Trophoblast cell (in vitro differentiated cells and primary cell): ENCODE measurements around the gene GALR2. TPM values are rescaled to one million over a fixed set of nuclear protein-coding genes. Genes with fewer than 3 reads are reported as not detected.

Experiments
- DNase-seq, 2 donors: peaks; one replicate each; pipeline ENCODE4 v3.0.0-alpha.2; 2016
- H2AFZ ChIP-seq: 2 replicates; pipeline ENCODE4 v1.6.1; 2013; ENCODE audit warnings: low read length, moderate library complexity, mild to moderate bottlenecking; ENCODE audit not compliant: insufficient read depth, poor library complexity
- H2AK5ac ChIP-seq: 2 replicates; pipeline ENCODE4 v1.6.1; 2013; ENCODE audit warnings: mild to moderate bottlenecking, low read length
- H2BK120ac ChIP-seq: 2 replicates; pipeline ENCODE4 v1.6.1; 2013; ENCODE audit warnings: low read length, mild to moderate bottlenecking, moderate library complexity; ENCODE audit not compliant: insufficient read depth, poor library complexity
- H2BK12ac ChIP-seq: 2 replicates; pipeline ENCODE4 v1.6.1; 2013; ENCODE audit warnings: mild to moderate bottlenecking, low read length, moderate library complexity
- H2BK5ac ChIP-seq: 2 replicates; pipeline ENCODE4 v1.6.1; 2013; ENCODE audit warnings: low read length, low read depth, moderate library complexity, mild to moderate bottlenecking; ENCODE audit not compliant: poor library complexity
- H3K14ac ChIP-seq: 2 replicates; pipeline ENCODE4 v1.6.1; 2013; ENCODE audit warnings: mild to moderate bottlenecking, low read length
- H3K18ac ChIP-seq: 2 replicates; pipeline ENCODE4 v1.6.1; 2013; ENCODE audit warnings: mild to moderate bottlenecking, low read length
- H3K23ac ChIP-seq: 2 replicates; pipeline ENCODE4 v1.6.1; 2013; ENCODE audit warnings: low read length
- H3K27ac ChIP-seq: 2 replicates; pipeline ENCODE4 v1.5.1; 2013; ENCODE audit warnings: low read depth, mild to moderate bottlenecking, inconsistent platforms, low read length, moderate library complexity
- H3K27me3 ChIP-seq: 2 replicates; pipeline ENCODE4 v1.6.1; 2013; ENCODE audit warnings: inconsistent platforms, mild to moderate bottlenecking, low read length, moderate library complexity; ENCODE audit not compliant: insufficient read depth
- H3K36me3 ChIP-seq, 2 experiments: 1 replicate in 1 of 2; 2 replicates in 1 of 2; pipeline ENCODE4 v1.6.1; 2013; ENCODE audit warnings: low read length in 2 of 2, mild to moderate bottlenecking in 2 of 2, moderate library complexity in 1 of 2; ENCODE audit not compliant: insufficient read depth in 2 of 2, control insufficient read depth in 1 of 2
- H3K4ac ChIP-seq: 2 replicates; pipeline ENCODE4 v1.6.1; 2013; ENCODE audit warnings: low read depth, mild to moderate bottlenecking, low read length, moderate library complexity
- H3K4me1 ChIP-seq, 2 experiments: 1 replicate in 1 of 2; 2 replicates in 1 of 2; pipeline ENCODE4 v1.6.1; 2013; ENCODE audit warnings: low read length in 2 of 2, mild to moderate bottlenecking in 2 of 2, moderate library complexity in 1 of 2; ENCODE audit not compliant: insufficient read depth in 2 of 2, control insufficient read depth in 1 of 2
- H3K4me2 ChIP-seq: 2 replicates; pipeline ENCODE4 v1.6.1; 2013; ENCODE audit warnings: inconsistent platforms, mild to moderate bottlenecking, low read length, moderate library complexity
- H3K4me3 ChIP-seq: 2 replicates; pipeline ENCODE4 v1.5.1; 2013; ENCODE audit warnings: mild to moderate bottlenecking, low read depth, low read length, inconsistent platforms
- H3K79me1 ChIP-seq: one replicate; pipeline ENCODE4 v1.6.1; 2013; ENCODE audit warnings: low read length
- H3K79me2 ChIP-seq: 2 replicates; pipeline ENCODE4 v1.6.1; 2013; ENCODE audit warnings: low read length, mild to moderate bottlenecking; ENCODE audit not compliant: control insufficient read depth, insufficient read depth, poor library complexity
- H3K9ac ChIP-seq: 2 replicates; pipeline ENCODE4 v1.6.1; 2013; ENCODE audit warnings: mild to moderate bottlenecking, low read length
- H3K9me3 ChIP-seq: 2 replicates; pipeline ENCODE4 v1.6.1; 2013; ENCODE audit warnings: low read depth, mild to moderate bottlenecking, control low read depth, inconsistent platforms, low read length; ENCODE audit not compliant: insufficient read depth
- H4K12ac ChIP-seq: 2 replicates; pipeline ENCODE4 v1.6.1; 2013; ENCODE audit warnings: low read depth, mild to moderate bottlenecking, low read length, moderate library complexity
- H4K8ac ChIP-seq: 2 replicates; pipeline ENCODE4 v1.6.1; 2013; ENCODE audit warnings: low read depth, mild to moderate bottlenecking, low read length, moderate library complexity
- H4K91ac ChIP-seq: one replicate; pipeline ENCODE4 v1.6.1; 2013; ENCODE audit warnings: low read depth, mild to moderate bottlenecking, low read length, moderate library complexity
- WGBS: extraction: QIAGEN DNeasy Blood & Tissue Kit; methylation state at CpG from one replicate; pipeline ENCODE4 v1.1.7; 2013; ENCODE audit warnings: missing lambda C conversion rate; ENCODE audit not compliant: insufficient read length, insufficient coverage; ENCODE audit errors: extremely low coverage; 5-methylcytosine and 5-hydroxymethylcytosine counted together
- polyA plus RNA-seq: library from polyadenylated mRNA; stranded (reverse); fragments of 200-250 nt; gene quantifications from 2 replicates; pipeline ENCODE4 v1.2.3, GENCODE V29; 2013

Gene GALR2, protein sequence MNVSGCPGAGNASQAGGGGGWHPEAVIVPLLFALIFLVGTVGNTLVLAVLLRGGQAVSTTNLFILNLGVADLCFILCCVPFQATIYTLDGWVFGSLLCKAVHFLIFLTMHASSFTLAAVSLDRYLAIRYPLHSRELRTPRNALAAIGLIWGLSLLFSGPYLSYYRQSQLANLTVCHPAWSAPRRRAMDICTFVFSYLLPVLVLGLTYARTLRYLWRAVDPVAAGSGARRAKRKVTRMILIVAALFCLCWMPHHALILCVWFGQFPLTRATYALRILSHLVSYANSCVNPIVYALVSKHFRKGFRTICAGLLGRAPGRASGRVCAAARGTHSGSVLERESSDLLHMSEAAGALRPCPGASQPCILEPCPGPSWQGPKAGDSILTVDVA
- polyA plus RNA-seq: 0.15 and 0.19 TPM in 2 replicates

GRCh38 chr17:76074390-76075363 lies at the start of gene GALR2:
Gene GALR2, plus strand, starts transcription at chr17:76074781. Its CDS starts 103 bp downstream, at chr17:76074884.
- Histone ChIP-seq H3K79me1 (peaks cover 10% of the 10 kb centered on the region), H2BK12ac (no peak within 1 kb of the TSS), H2AK5ac (no peak within 1 kb of the TSS), H3K4me2 (peak within 1 kb of the TSS; percentile 32), H3K4me1 (peaks cover 7 to 9% of the 10 kb centered on the region in 2 experiments), H3K9ac (no peak within 1 kb of the TSS), H3K4ac (no peak within 1 kb of the TSS), H3K18ac (no peak within 1 kb of the TSS), H4K91ac (no peak within 1 kb of the TSS), H4K12ac (no peak within 1 kb of the TSS), H4K8ac (no peak within 1 kb of the TSS), H2BK5ac (no peak within 1 kb of the TSS), H3K79me2 (peaks cover 9% of the 10 kb centered on the region), H3K27ac (no peak within 1 kb of the TSS), H3K23ac (no peak within 1 kb of the TSS), H3K14ac (no peak within 1 kb of the TSS), H3K4me3 (no peak within 1 kb of the TSS), H2AFZ (no peak within 1 kb of the TSS), H3K27me3 (peaks cover 55% of the 10 kb centered on the region), H3K9me3 (peaks cover 18% of the 10 kb centered on the region), H2BK120ac (no peak within 1 kb of the TSS), H3K36me3 (peaks cover 2% of the 10 kb centered on the region in 2 experiments)
- WGBS: no CpG with 5 or more reads among the region's 92 CpGs
- no peak for DNase-seq

DNA sequence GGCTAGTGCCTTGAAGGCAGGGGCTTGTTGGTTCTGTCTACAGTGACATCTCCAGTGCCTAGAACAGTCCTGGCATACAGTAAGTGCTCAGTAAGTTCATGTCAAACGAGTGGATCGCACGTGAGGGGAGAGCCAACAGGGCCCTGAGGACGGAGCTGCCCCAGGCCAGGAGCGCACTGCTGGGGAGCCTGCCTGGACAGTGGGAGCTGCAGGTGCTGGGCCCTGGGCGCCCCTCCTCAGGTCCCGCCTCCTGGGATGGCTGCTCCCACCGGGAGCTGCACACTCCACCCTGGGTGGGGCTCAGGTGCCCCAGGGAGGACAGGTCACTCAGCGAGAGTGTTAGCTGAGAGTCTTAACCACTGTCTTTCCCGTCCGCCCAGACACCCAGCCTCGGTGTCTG lies 49.3 kb upstream of the GALR2 start:
- peaks cover 0 to 5% of the 10 kb centered on the region in 2 experiments for H3K4me1 ChIP-seq
- DNase-seq: no peak
- H3K18ac ChIP-seq: no peak overlapping the region
- H3K79me2 ChIP-seq: no peaks in the 10 kb centered on the region
- no peak overlapping the region for H2BK12ac ChIP-seq
- H3K23ac ChIP-seq: no peak overlapping the region
- no peak overlapping the region for H2AFZ ChIP-seq
- H2BK5ac ChIP-seq: no peak overlapping the region
- no peak overlapping the region for H4K91ac ChIP-seq
- no peak overlapping the region for H3K9ac ChIP-seq
- no peaks in the 10 kb centered on the region for H3K79me1 ChIP-seq
- no peak overlapping the region for H3K27ac ChIP-seq
- no peaks in the 10 kb centered on the region for H3K27me3 ChIP-seq
- no peak overlapping the region for H2AK5ac ChIP-seq
- no peak overlapping the region for H4K8ac ChIP-seq
- H3K4me3 ChIP-seq: no peak overlapping the region
- H2BK120ac ChIP-seq: no peak overlapping the region
- H3K4ac ChIP-seq: no peak overlapping the region
- no CpG with 5 or more reads among the region's 12 CpGs for WGBS
- H3K4me2 ChIP-seq: no peak overlapping the region
- no peak overlapping the region for H3K14ac ChIP-seq
- H3K36me3 ChIP-seq: no peaks in the 10 kb centered on the region
- no peak overlapping the region for H4K12ac ChIP-seq
- peaks cover 3% of the 10 kb centered on the region for H3K9me3 ChIP-seq

- no peak overlapping the region for H2BK120ac ChIP-seq
- no peak overlapping the region for H2AFZ ChIP-seq
These were observed 47.8 kb upstream of the GALR2 start for GRCh38 chr17:76026714-76027158.

GRCh38 chr17:76027159-76027839 lies 47.3 kb upstream of the GALR2 start, which contains the start of gene EVPL:
Gene EVPL, minus strand, starts transcription at chr17:76027306. Its CDS starts 108 bp downstream, at chr17:76027198.
- Histone ChIP-seq H3K79me1 (no peaks in the 10 kb centered on the region), H3K9me3 (peaks cover 3% of the 10 kb centered on the region), H2BK120ac (no peak within 1 kb of the TSS), H3K14ac (no peak within 1 kb of the TSS), H2AFZ (no peak within 1 kb of the TSS), H4K8ac (no peak within 1 kb of the TSS), H3K9ac (no peak within 1 kb of the TSS), H3K4me3 (no peak within 1 kb of the TSS), H3K23ac (no peak within 1 kb of the TSS), H3K27me3 (no peaks in the 10 kb centered on the region), H2BK12ac (no peak within 1 kb of the TSS), H4K91ac (no peak within 1 kb of the TSS), H2BK5ac (no peak within 1 kb of the TSS), H2AK5ac (no peak within 1 kb of the TSS), H3K4me2 (no peak within 1 kb of the TSS), H3K36me3 (no peaks in the 10 kb centered on the region), H3K27ac (no peak within 1 kb of the TSS), H3K18ac (no peak within 1 kb of the TSS), H4K12ac (peak within 1 kb of the TSS; percentile 31), H3K4me1 (peaks cover 0 to 5% of the 10 kb centered on the region in 2 experiments), H3K4ac (no peak within 1 kb of the TSS), H3K79me2 (no peaks in the 10 kb centered on the region)
- no CpG with 5 or more reads among the region's 24 CpGs for WGBS
- peak in 1 of 2 donors; percentile 43 for DNase-seq

More at GRCh38 chr17:76026714-76027158, 47.8 kb upstream of the GALR2 start:
- Histone ChIP-seq H4K91ac (no peak overlapping the region), H2AK5ac (no peak overlapping the region), H3K4ac (no peak overlapping the region), H3K4me3 (no peak overlapping the region), H3K27me3 (no peaks in the 10 kb centered on the region), H3K27ac (no peak overlapping the region), H2BK12ac (no peak overlapping the region), H3K18ac (no peak overlapping the region), H3K79me2 (no peaks in the 10 kb centered on the region), H4K12ac (no peak overlapping the region), H3K23ac (no peak overlapping the region), H3K36me3 (no peaks in the 10 kb centered on the region), H3K14ac (no peak overlapping the region), H3K4me1 (peaks cover 0 to 5% of the 10 kb centered on the region in 2 experiments), H3K9ac (no peak overlapping the region), H3K79me1 (no peaks in the 10 kb centered on the region), H2BK5ac (no peak overlapping the region), H3K9me3 (peaks cover 3% of the 10 kb centered on the region), H4K8ac (no peak overlapping the region), H3K4me2 (no peak overlapping the region)
- DNase-seq: no peak
- WGBS: no CpG with 5 or more reads among the region's 15 CpGs
